HG03520 (cell line): ENCODE measurements around the gene PTS.

Source experiments
- ATAC-seq: cut with Tn5 transposase; IDR thresholded peaks from one replicate; pipeline ENCODE4 v1.9.1; 2021; ENCODE audit warnings: mild to moderate bottlenecking, moderate library complexity; ENCODE audit not compliant: unreplicated experiment

Gene PTS

DNA sequence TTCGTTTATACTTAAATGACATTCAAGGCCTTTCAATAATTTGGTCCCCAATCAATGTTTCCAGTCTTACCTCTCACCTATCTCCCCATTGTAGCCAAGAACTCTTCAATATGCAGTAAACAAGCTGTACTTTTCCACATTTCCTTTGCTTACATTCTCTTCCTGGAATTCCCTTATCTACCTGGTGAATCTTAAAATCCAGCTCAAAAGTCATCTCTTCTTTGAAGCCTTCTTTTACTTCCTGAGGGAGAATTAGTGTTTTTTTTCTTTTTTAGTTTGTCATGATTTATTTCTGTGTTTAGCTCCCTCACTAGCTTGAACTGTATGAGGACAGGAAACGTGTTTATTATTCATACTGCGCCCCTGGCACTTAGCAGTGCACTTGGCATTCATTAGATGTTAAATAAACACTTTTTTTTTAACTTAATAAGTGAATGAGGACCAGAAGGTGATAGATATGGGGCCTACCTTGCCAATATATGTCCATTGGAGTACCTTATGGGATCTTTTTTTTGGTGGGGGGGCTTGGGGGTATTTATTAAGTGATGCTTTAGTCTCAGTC lies 4.9 kb upstream of the PTS start:
- no peak for ATAC-seq

DNA sequence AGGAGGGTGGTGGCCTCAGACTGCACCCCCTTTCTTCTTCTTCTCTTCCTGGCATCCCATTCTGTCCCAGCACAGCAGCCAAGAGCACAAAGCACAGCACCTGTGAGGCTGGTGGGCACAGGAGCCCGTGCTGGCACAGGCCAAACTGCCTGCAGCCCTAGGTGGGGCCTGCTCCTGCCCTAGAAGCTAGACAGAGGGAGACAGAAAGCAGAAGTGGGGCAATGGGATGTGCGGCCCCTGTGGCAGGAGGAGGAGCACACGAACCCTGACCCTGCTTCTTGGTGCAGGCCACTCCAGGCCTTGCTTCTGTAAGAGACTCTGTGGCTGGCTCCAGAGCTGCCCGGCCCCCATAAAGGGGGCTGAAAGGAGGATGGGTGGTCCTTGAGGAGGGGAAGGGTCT lies 3.9 kb upstream of the PTS start:
- no peak for ATAC-seq

DNA sequence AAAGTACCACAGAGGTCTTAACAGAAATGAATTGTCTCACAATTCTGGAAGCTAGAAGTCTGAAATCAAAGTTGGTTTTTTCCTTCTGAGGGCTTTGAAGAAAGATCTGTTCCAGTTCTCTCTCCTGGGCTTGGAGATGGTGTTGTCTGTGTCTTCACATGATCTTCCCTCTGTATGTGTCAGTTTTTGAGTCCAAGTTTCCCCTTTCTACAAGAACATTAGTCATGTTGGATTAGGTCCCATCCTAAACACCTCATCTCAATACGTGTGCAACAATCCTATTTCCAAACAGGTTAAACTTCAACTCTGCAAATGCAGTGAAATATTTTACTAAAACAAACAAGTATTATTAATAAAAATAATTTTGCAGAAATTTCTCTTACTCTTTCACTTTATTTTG lies 3.1 kb upstream of the PTS start:
- no peak for ATAC-seq

DNA sequence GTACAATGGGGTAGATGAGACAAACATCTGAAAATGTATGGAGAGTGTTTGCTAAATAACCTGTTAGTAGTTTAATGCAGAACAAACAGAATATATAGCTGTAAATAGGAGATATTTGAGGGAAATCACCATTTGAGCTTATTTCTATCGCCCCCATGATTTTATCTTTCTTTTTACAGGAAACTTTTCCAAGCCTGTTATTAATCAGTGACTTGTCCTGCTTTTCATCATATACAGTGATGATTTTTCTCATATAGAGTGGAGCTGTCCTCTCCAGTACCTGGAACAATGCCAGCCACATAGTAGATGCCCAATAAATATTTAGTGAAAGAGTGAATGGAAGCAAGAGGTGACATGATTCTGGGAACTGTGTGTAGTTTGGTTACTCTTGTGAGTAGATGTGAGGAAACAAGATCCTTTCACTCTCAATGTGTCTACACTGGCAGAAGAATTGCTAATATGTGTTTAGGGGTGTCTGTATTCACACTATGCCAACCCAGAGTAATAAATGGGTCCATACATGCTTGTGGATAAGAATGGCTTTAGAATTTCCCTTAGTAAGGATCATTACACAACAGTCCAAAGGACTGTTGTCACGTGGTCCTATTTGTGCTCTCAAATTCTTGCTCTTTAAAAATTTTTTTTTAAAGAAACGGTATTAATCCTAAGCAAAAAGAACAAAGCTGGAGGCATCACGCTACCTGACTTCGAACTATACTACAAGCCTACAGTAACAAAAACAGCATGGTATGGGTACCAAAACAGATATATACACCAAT lies 2.3 kb upstream of the PTS start:
- ATAC-seq = no peak

DNA sequence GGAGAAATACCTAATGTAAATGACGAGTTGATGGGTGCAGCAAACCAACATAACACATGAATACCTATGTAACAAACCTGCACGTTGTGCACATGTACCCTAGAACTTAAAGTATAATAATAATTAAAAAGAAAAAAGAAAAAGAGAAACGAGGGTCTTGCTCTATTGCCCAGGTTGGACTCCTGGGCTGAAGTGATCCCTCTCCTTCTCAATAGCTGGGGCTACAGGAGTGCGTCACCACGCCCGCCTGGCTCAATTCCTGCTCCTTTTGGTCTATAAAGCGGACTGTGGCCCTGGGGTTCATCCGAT lies 521 bp upstream of the PTS start:
- ATAC-seq = no peak

DNA sequence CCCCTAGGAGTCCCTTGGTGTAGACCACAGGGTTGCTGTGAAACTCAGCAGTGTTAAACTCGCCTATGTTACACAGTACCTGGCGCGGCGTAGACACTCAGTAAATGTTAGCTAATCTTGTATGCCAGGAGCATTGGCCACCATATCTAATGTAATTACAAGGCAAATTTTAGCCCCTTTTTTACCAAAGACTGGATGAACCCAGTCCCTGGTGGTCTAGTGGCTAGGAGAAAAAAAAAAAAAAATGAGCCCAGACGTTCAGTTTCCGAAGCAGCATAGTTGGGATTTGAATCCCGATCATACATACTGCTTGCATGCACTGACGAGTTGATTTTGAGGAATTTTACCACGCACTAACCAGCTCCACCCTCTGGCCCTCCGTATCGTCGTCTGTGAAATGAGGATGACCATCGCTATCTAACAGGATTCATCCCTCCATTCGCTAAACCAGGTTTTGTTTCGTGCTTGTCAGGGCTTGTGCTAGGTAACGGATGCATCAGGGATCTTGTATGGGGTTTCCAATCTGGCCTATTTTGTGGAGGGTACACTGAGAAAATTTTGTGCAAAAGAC lies 688 bp downstream of the PTS start:
- ATAC-seq = peak; percentile 43

DNA sequence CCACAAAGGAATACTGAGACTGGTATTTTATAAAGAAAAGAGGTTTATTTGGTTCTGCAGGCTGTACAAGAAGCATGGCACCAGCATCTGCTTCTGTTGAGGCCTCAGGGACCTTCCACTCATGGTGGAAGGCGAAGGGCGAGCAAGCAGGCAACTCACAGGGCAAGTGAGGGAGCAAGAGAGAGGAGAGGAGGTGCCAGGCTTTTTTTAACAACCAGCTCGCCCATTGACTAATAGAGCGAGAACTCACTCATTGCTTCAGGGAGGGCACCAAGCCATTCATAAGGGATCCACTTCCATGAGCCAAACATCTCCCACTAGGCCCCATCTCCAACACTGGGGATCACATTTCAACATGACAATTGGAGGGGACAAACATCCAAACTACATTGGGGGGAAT lies 1.2 kb downstream of the PTS start:
- ATAC-seq = no peak

DNA sequence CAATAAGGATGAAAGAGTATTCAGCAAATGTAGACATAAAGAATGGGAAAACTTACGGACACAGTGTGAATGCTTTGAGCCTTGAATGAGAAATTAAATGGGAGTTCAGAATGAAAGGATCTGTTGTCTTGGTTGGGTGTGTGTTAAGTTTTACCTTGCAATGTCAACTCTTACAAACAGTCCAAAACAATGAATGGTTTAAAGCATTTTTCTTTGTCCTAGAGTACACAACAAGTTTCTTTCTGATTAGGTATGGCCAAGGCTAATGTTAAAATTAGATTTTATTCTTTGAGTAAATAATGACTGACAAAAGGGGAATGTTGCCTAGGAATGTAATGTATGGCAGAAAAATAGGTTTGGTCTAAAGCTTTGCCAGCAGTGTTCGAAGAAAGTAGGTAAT lies 2.5 kb downstream of the PTS start:
- no peak for ATAC-seq

DNA sequence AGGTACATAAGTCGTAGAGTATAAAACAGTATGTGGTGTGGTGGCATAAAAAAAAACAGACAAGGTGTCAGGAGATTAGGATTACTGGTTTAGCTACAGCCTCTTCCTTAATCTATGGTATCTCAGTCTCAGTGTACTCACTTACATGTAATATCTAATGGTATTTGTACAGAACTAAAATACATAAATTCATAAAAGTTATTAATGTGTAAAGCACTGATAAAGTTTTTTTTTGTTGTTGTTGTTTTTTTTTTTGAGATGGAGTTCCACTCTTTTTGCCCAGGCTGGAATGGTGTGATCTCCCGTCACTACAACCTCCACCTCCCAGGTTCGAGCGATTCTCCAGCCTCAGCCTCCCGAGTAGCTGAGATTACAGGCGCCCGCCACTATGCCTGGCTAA lies 2.9 kb downstream of the PTS start:
- no peak for ATAC-seq

DNA sequence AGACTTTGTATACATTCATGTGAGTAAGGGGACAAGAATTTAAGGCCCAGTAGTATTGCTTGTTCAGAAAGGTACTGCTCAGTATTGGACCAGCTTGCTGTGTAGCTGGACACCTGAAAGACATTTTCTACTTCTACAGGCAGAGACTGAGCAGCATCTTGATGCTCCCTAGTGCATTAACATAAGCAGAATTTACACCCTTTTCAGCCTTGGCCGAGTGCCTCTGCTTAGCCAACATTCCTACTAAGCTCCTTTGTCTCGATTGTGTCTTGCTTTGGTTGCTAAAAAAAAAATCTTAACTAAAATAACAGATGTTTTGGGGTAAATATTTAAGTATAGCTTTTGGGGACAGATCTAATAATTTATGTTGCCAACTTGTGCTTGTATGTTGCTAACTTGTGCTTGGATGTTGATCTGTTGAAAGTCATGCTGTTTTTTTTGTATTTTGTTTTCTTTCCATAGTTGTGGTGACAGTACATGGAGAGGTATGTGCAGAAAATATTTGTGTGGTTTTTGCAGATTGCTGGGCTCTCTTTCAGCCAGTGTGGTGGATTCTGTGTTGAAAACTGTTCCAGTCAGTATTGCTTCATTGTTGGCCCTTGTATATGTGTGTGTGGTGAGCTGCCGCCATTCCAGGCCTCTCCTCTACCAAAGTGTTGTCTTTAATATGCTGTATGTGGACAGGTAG lies 3.7 kb downstream of the PTS start:
- ATAC-seq = no peak

DNA sequence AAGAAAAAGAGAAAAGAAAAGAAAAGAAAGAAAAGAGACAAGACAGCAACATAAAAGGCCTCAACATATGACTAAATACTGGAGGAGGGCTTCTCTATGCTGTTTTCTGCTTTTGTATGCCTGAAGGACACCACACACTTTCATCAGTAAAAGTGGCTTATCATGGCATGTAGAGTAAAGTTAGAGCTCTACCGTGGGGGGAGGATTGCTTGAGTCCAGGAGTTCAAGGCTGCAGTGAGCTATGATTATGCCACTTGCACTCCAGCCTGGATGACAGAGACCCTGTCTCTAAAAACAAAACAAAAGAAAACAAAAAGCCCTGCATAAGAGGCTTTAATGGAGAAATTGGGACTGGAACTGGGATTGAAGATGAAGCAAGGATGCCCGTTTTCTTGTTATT lies 5.7 kb downstream of the PTS start:
- ATAC-seq = no peak

DNA sequence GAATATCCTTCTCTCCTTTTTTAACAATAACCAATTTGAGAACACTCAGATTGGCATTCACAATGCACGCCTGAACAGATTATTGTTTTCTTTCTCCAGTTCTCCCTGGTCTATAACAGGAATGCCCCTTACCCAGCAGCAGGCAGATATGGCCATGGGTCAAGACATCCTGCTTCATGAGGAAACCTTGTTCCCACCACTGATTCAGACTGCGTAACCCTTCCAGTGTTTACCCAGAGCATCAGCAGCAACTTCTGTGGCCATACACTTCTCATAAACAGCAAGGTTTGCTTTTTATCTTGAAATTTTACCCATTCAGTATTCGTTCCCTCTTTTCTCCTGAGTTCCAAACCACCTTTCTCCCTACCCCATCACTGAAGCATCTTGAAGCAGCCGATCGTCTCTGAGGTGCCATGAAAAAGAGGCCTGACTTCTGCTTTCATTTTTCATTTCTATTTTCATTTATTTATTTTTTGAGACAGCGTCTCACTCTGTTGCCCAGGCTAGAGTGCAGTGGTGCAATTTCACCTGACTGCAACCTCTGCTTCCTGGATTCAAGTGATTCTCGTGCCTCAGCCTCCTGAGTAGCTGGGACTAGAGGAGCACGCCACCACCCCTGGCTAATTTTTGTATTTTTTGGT lies 9.6 kb downstream of the PTS start:
- ATAC-seq = no peak

DNA sequence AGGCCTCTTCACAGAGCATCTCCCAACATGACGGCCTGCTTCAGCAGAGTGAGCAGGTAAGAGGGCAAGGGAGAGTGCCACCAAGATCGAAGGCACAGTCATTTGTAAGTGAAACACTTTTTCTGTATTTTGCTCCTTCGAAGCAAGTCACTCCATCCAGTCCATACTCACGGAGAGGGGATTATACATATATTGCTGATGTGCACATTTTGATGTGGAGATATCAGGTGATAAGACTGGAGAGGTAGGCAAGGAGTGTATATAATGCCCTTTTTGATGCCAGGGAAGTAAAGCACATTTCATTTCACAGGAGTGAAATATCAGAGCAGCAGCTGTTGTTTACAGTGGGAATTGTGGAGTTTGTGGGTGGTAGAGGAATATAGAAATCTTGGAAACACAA lies 11.2 kb downstream of the PTS start:
- ATAC-seq = no peak

DNA sequence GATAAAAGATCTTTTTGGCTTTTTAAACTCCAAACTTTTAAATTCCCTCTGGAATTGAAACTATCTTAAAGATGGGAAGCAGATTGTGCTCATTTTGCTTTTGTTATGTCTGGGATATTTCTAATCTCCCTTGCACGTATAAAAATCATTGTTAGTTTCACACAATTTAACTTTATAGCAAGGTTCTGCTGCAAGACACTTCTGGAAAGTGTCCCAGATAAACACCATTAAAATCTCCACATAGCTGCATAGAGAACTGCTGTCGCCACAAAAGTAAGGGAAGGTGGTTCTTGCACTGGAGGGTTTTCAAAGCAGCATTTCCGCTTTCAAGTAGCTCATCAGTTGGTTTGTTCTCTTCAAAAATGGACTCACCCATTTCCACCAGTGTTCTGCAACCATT lies 11.8 kb downstream of the PTS start:
- no peak for ATAC-seq

DNA sequence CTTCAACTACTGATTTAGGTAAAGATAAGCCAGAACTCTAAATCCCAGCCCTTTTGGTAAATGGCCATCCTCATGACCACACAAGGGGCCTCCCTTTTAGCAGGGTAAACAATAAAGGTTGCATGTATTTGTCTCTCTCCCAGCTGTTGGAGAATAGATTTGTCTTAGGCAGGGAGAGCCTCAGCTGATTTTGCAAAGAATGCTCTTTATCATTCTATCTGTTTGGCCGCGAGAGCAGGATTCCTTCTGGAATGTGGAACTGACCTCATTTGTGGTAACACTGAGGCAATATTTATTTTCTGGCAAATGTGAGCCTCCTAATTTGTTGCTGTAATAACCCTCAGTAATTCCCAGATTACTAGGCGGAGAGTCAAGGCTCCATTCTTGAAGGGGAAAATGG lies 15.3 kb downstream of the PTS start:
- no peak for ATAC-seq

DNA sequence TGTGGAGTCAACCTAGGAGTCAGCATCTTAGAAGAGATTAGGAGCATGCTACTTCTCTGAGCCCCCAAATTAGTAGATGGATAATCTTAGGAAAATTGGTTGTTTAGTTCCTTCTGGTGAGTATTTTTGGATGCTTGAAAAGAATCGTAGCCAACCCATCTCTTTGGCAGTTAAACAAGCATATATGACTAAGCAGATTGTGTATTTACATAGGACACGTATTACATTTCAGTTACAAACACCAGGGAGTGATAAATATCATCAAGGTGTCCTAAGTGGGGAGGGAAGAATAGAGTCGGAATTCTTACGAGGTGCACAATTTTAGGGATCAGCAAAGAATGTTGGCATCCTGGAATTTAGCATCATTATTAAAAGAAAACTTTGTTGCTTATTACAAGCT lies 21.0 kb downstream of the PTS start:
- ATAC-seq = no peak

DNA sequence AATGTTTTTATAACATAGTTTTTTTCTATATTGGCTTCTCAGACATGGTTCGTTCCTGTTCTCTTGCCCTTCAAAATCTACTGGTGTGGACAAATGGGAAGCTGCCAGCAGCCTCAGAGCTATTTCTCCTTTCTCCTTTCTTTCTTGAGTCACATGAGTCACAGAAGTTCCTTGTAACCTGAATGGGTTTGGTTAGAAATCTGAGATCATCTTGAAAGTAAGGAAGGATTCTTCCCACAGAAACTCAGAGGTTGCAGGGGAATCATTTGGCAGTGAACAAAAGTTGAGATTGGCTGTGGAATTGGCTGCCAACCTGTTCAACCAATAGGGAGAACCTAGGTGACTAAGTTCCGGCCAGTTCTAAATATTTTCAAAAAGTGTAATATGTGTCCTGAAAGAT lies 22.0 kb downstream of the PTS start:
- ATAC-seq = no peak

DNA sequence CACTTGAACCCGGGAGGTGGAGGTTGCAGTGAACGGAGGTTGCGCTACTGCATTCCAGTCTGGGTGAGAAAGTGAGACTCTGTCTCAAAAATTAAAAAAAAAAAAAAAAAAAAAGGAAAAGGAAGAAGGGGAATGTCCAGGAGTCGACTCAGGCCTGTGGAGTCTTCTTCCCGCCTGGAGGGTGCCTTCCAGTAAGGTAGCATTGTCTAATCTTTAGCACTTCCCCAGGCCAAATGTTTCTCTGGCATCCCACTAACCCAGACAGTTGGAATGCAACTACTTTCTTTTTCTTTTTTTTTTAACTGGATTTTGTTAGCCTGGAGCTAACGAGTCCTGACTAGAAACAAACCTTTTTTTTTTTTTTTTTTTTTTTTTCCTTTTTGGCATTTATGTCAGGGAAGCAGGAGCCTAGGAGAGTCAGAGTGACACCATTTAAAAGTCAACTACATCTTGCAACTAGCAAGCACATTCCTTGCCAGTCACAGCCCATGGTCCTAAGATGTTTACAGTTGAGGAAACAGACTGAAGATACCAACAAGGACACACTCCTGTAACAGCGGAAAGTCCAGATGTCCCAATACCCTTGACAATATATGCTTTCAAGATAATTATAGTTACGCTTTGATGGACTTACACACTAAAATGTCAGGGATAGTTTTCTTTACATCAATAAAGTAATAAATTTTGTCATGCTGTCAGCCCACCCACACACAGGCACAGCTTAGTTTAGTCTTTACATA lies 23.8 kb downstream of the PTS start:
- no peak for ATAC-seq

DNA sequence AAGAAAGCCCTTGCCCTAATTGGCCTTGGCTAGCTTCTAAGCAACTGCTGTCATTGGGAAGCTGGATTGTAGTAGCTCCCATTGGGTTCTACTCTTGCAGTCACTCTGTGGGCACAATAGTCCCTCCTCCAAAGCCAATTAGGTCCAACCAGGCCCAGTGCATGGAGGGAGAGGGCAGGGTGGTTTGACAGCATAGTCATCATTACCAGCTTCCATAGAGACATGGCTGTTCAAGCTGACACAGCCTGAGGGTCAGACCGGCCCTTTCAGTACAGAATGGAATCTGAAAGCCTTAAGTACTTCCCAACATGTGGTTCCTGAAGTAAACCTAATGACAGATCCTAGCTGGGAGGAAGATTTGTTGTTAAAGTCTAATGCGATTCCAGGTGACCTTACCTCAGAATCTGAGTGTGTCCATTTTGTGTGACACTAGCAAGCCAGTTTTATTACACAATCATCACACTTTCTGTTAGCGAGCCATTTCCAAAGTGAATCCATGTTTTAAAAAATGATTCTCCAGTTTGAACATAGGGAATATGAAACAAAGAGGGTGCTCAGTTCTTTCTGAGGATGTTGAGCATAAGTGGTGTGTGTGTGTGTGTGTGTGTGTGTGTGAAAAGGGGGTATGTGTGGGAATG lies 27.5 kb downstream of the PTS start:
- ATAC-seq = no peak

DNA sequence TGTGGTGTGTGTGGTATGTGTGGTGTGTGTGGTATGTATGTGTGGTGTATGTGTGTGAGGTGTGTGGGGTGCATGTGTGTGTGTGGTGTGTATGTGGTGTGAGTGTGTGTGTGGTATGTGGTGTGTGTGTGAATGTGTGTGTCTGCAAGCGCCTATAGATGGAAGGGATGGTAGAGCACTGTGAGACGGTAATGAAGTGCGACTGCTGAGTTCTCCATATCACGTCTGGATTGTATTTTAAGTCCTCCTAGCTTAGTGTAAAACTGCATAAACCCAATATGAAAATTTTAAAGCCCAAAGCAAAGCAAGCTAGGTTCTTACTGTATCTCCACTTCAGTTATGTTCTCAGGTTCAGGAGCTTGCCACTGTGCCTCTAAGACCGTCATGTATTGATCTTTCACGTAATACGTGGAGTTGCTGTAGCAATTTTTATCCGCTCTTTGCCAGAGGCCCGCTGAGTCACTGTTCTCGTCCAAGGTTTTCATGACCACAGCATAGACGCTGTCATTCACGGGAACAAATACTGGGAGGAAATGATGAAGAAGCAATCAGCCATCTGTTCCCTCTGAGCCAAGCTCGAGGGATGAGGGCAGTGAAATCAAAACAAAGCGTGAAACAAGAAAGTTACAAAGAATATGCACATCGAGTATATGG lies 29.0 kb downstream of the PTS start:
- ATAC-seq = no peak
